GM19328 (cell line): ENCODE results near the gene ALPP.

Experiments
- ATAC-seq: cut with Tn5 transposase; IDR thresholded peaks from one replicate; pipeline ENCODE4 v1.9.1; 2021; ENCODE audit warnings: mild to moderate bottlenecking, moderate library complexity; ENCODE audit not compliant: unreplicated experiment

Gene ALPP

GRCh38 chr2:232340171-232340935 lies 38.2 kb upstream of the ALPP start:
- no peak for ATAC-seq

GRCh38 chr2:232341061-232341738 lies 37.4 kb upstream of the ALPP start:
- ATAC-seq, result no peak

- no peak for ATAC-seq
Observed at GRCh38 chr2:232341739-232342126, 36.8 kb upstream of the ALPP start.

- ATAC-seq, result no peak
Observed at GRCh38 chr2:232342635-232343565, 35.7 kb upstream of the ALPP start.

- ATAC-seq, result no peak
Observed at GRCh38 chr2:232343821-232344220, 34.7 kb upstream of the ALPP start.

GRCh38 chr2:232345251-232345650 lies 33.3 kb upstream of the ALPP start:
- no peak for ATAC-seq

- no peak for ATAC-seq
Observed at GRCh38 chr2:232347369-232347768, 31.2 kb upstream of the ALPP start.

- ATAC-seq, result no peak
Observed at GRCh38 chr2:232348936-232349335, 29.6 kb upstream of the ALPP start.

- no peak for ATAC-seq
Observed at GRCh38 chr2:232349546-232349945, 29.0 kb upstream of the ALPP start.

GRCh38 chr2:232349946-232350635 lies 28.5 kb upstream of the ALPP start:
- no peak for ATAC-seq

- ATAC-seq, result no peak
Observed at GRCh38 chr2:232350804-232351685, 27.5 kb upstream of the ALPP start.

GRCh38 chr2:232351686-232352510 lies 26.7 kb upstream of the ALPP start:
- ATAC-seq, result no peak

- ATAC-seq, result no peak
Observed at GRCh38 chr2:232352511-232353091, 25.9 kb upstream of the ALPP start.

- ATAC-seq, result no peak
Observed at GRCh38 chr2:232353096-232353495, 25.5 kb upstream of the ALPP start.

- ATAC-seq, result no peak
Observed at GRCh38 chr2:232353660-232354059, 24.9 kb upstream of the ALPP start.

GRCh38 chr2:232354069-232354468 lies 24.5 kb upstream of the ALPP start:
- ATAC-seq, result no peak

GRCh38 chr2:232361646-232362045 lies 16.9 kb upstream of the ALPP start:
- no peak for ATAC-seq

- no peak for ATAC-seq
Observed at GRCh38 chr2:232362174-232362900, 16.2 kb upstream of the ALPP start.
